MG63 (cell line): ENCODE results near the gene NOVA2. TPM values are rescaled to one million over a fixed set of nuclear protein-coding genes. Genes with fewer than 3 reads are reported as not detected.

Experiments used
- DNase-seq: peaks from one replicate; pipeline ENCODE4 v3.0.0-alpha.2; 2020
- H3K27me3 ChIP-seq: fragments of 250-450 bp; sonication (Bioruptor Pico); 2 replicates; pipeline ENCODE4 v1.5.1; 2020; ENCODE audit warnings: mild to moderate bottlenecking, moderate library complexity
- H3K36me3 ChIP-seq: fragments of 250-450 bp; sonication (Bioruptor Pico); 2 replicates; pipeline ENCODE4 v1.5.1; 2020; ENCODE audit warnings: mild to moderate bottlenecking, moderate library complexity
- H3K4me3 ChIP-seq: fragments of 250-450 bp; sonication (Bioruptor Pico); 2 replicates; pipeline ENCODE4 v1.5.1; 2020; ENCODE audit warnings: mild to moderate bottlenecking, moderate library complexity
- H3K9me3 ChIP-seq: fragments of 250-450 bp; sonication (Bioruptor Pico); 2 replicates; pipeline ENCODE4 v1.5.1; 2020; ENCODE audit warnings: mild to moderate bottlenecking, moderate library complexity
- total RNA-seq: library from RNA; depleted of rRNA; stranded (reverse); fragments of >200 nt; shearing (Covaris generic); gene quantifications from 2 replicates; pipeline ENCODE4 v1.2.3, GENCODE V29; 2014; ENCODE audit warnings: low replicate concordance

NOVA2 gene
- total RNA-seq, 1 experiment from 2014 or later: not detected

GRCh38 chr19:45975306-45976070, 1.8 kb upstream of the NOVA2 start:
- no peak for DNase-seq
- Histone ChIP-seq H3K4me3 (no peak overlapping the region), H3K36me3 (no peaks in the 10 kb centered on the region), H3K9me3 (no peaks in the 10 kb centered on the region), H3K27me3 (peaks cover 36% of the 10 kb centered on the region)

- Histone ChIP-seq H3K36me3 (no peaks in the 10 kb centered on the region), H3K9me3 (no peaks in the 10 kb centered on the region), H3K4me3 (no peak overlapping the region), H3K27me3 (peaks cover 56% of the 10 kb centered on the region)
- no peak for DNase-seq
Observed at GRCh38 chr19:45972947-45973540, 621 bp downstream of the NOVA2 start.

DNA sequence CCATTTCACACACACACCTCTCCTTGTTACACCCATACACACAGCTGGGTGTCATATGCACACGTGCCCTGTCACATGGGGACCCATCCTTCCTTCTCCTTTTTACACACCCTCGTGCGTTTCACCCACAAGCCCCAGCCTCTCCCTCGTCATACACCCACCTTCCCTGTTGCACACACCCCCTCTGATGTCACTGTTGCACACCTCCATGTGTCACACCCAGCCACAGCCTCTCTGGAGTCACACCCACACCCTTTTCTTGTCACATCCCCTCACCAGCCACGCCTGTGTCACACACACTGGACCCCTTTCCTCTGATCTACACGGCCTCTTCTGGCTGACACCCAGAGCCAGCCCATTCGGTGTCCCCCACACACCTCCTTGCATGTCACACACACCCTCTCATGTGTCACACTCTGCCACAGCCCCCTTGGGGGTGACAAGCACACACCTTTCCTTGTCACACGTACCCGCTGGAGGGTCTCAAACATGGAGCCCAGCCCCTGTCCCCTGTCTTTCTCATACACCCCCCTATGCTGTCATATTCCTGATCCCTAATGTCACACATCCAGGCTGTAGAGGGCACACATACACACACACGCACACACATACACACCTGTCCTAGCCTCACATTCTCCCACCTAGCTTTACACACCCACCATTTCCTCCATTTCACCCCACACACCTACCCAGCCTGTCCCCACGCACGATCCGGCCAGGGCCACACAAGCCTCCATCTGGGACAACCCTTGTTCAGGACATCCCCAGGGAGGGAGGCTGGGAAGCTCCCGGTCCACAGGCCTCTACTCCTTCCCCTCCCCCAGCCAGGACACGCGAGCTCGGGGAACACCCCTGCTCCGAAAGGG, 1.4 kb downstream of the NOVA2 start:
- Histone ChIP-seq H3K9me3 (no peaks in the 10 kb centered on the region), H3K27me3 (peaks cover 63% of the 10 kb centered on the region), H3K4me3 (no peak overlapping the region), H3K36me3 (no peaks in the 10 kb centered on the region)
- no peak for DNase-seq

DNA sequence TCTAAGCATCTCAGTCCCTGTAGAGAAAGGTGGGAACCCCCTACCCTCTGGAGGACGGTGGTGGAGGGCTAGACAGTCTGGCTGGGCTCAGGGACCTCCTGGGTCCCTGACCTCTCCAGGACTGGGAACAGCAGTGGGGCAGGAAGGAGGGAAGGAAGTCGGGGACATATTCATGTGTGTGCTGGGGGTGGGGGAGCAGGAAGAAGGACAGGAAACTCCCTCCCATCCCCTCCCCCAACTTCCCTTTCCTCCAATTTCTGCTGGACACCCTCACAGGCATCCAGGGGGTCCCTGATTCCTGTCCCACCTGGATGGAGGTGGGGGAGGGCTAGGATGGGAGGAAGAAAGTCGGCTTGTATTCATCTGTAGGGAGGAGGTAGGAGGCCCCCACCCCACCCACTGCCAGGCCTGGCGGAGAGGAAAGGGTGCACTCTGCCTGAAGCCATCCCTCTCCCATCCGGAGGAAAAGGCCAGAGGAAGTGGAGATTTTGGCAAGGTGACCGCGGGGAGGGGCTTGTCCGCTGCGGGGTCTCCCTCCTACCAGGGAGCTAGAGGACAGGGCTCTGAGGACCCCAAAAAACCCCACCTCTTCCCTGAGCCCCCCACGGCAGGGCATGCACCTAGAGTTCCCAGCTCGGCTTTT, 2.3 kb downstream of the NOVA2 start:
- Histone ChIP-seq H3K36me3 (no peaks in the 10 kb centered on the region), H3K9me3 (no peaks in the 10 kb centered on the region), H3K4me3 (no peak overlapping the region), H3K27me3 (peaks cover 73% of the 10 kb centered on the region)
- no peak for DNase-seq

DNA sequence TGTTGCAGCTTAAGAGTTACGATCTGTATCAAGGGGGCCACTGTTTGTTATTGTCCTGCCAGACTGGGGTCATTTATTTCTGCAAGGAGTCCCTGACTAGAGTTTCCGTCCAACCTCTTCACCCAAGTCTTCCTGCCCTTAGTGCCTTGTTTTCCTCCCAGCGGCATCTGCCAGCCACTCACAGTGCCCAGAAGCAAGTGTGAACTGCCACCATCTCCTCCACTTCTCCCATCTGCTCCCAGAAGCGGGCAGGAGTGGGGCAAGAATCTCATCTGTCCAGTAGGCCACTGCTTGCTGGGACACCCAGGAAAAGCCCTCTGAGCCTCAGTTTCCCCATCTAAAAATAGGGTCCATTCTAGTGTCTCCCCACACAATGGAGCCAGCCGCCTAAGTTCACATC, 4.0 kb downstream of the NOVA2 start:
- Histone ChIP-seq H3K9me3 (no peaks in the 10 kb centered on the region), H3K4me3 (no peak overlapping the region), H3K36me3 (no peaks in the 10 kb centered on the region), H3K27me3 (peaks cover 82% of the 10 kb centered on the region)
- DNase-seq: no peak

GRCh38 chr19:45968626-45969025, 5.0 kb downstream of the NOVA2 start:
- Histone ChIP-seq H3K9me3 (no peaks in the 10 kb centered on the region), H3K4me3 (no peak overlapping the region), H3K36me3 (no peaks in the 10 kb centered on the region), H3K27me3 (peaks cover 79% of the 10 kb centered on the region)
- no peak for DNase-seq

DNA sequence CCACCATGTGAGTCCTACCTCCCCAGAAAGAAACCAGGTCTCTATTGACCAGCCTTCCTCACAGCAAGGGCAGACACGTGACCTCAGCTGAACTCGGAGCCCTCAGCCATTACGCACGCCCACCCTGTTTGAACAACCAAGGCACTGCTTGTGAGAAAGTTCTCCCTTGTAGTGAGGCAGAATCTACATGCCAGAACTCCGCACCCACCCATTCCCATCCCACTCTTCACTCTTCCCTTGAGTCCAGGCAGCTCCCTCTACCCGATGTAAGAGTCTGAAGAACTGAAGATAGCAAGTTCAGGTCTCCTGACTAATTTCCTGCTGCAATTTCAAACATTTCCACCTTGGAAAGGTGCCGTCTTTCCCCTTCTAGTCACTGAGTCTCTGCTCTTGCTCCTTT, 6.4 kb downstream of the NOVA2 start:
- no peaks in the 10 kb centered on the region for H3K36me3 ChIP-seq
- H3K9me3 ChIP-seq: no peaks in the 10 kb centered on the region
- H3K4me3 ChIP-seq: no peak overlapping the region
- no peak for DNase-seq
- peaks cover 73% of the 10 kb centered on the region for H3K27me3 ChIP-seq

GRCh38 chr19:45962021-45962420, 11.6 kb downstream of the NOVA2 start:
- no peak for DNase-seq
- H3K9me3 ChIP-seq: no peaks in the 10 kb centered on the region

GRCh38 chr19:45960595-45961235, 12.9 kb downstream of the NOVA2 start:
- DNase-seq: no peak
- H3K27me3 ChIP-seq: peaks cover 33% of the 10 kb centered on the region
- H3K9me3 ChIP-seq: no peaks in the 10 kb centered on the region
- H3K36me3 ChIP-seq: no peaks in the 10 kb centered on the region
- H3K4me3 ChIP-seq: no peak overlapping the region

More at GRCh38 chr19:45962021-45962420, 11.6 kb downstream of the NOVA2 start:
- Histone ChIP-seq H3K36me3 (no peaks in the 10 kb centered on the region), H3K27me3 (peaks cover 46% of the 10 kb centered on the region), H3K4me3 (no peak overlapping the region)

GRCh38 chr19:45959517-45960025, 14.1 kb downstream of the NOVA2 start:
- Histone ChIP-seq H3K9me3 (no peaks in the 10 kb centered on the region), H3K36me3 (no peaks in the 10 kb centered on the region), H3K4me3 (no peak overlapping the region), H3K27me3 (peaks cover 22% of the 10 kb centered on the region)
- no peak for DNase-seq

DNA sequence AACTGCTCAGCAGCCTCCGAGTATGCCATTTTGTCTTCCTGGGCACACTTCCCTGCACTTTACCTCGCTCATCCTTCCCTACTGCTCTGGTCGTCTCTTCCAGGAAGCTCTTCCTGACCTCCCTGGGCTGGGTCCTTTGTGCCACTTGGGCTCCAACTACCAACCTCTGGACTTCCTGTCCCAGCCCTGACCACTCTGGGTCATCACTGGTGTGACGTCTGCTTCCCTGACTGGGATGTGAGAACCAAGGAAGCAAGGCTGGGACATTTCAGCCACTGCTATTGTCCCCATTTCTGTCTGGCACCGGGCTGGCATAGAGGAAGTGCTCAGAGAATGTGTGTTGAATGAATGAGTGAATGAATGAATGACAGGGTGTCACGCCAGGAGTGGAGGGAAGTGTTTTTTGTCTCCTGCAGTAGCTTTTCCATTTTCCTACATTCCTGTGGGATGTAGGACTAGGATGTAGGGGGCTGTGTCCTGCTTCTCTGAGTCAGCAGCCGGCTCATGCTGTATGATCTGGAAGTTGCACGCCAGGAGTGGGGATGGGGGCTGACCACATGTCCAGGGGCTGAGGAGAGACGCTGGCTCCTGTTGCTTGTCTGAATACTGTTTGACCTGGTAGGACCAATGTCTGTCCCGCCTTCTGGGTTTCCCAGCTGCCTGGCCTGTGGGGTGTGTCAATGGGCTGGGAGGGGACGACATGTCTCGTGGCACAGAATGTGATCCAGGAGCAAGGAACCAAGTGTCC, 14.7 kb downstream of the NOVA2 start:
- H3K9me3 ChIP-seq: no peaks in the 10 kb centered on the region
- H3K4me3 ChIP-seq: no peak overlapping the region
- peaks cover 21% of the 10 kb centered on the region for H3K27me3 ChIP-seq
- DNase-seq: peak; percentile 34
- H3K36me3 ChIP-seq: no peaks in the 10 kb centered on the region

DNA sequence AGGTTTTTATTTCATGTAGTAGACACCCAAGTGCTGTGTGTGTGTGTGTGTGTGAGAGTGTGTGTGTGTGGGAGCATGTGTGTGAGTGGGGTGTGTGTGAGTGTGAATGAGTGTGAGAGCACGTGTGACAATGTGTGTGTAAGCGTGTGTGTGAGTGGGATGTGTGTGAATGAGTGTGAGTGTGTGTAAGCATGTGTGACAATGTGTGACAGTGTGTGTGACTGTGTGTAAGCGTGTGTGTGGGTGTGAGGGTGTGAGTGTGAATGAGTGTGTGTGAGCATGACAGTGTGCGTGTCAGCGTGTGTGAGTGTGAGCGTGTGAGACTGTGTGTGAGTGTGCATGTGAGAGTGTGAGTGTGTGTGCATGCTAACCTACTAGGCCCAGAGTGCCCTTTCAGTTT, 15.3 kb downstream of the NOVA2 start:
- Histone ChIP-seq H3K4me3 (no peak overlapping the region), H3K36me3 (no peaks in the 10 kb centered on the region), H3K27me3 (peaks cover 21% of the 10 kb centered on the region), H3K9me3 (no peaks in the 10 kb centered on the region)
- DNase-seq: no peak

GRCh38 chr19:45955905-45956608, 17.6 kb downstream of the NOVA2 start:
- peaks cover 23% of the 10 kb centered on the region for H3K27me3 ChIP-seq
- DNase-seq: peak; percentile 80
- no peak overlapping the region for H3K4me3 ChIP-seq
- H3K9me3 ChIP-seq: no peaks in the 10 kb centered on the region
- no peaks in the 10 kb centered on the region for H3K36me3 ChIP-seq

DNA sequence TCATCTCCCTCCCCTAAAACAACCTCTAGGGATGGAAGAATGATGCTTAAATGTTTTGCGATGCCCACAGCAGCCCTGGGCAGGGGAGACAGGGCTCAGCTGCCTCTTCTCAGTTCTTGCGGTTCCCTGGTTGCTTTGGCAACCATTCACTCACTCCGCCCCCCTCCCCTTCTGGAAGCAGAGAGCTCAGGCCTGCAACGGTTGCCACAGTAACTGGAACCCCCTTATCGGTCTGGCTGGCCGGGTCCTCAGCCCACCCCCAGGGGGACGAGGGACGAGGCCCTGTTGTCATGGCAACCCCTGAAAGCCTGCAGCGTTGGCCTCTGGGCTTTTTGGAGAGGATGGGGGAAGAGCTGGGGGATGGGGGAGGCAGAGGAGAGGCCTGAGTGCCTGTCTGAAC, 19.5 kb downstream of the NOVA2 start:
- Histone ChIP-seq H3K9me3 (no peaks in the 10 kb centered on the region), H3K36me3 (no peaks in the 10 kb centered on the region)
- no peak for DNase-seq

DNA sequence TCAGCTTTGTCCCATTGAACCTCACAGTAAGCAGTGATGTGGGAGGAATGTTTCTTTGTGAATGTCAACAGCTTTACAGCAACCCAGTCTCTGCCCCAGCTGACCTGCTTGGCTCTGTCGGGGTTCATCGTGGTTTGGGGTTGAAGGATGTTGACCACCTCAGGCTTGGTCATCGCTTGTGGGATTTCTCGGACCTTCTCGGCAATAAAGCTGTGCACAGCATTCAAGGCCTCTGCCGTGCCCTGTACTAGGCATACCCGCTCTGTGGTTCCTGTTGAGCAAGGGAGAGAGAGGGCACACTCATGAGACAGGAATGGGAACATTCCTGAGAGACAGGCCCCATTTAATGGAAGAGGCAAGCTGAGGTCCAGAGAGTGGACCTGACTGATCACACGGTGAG, 20.0 kb downstream of the NOVA2 start:
- Histone ChIP-seq H3K9me3 (no peaks in the 10 kb centered on the region), H3K4me3 (no peak overlapping the region), H3K27me3 (peaks cover 10% of the 10 kb centered on the region), H3K36me3 (no peaks in the 10 kb centered on the region)
- no peak for DNase-seq

More for the DNA sequence above, 19.5 kb downstream of the NOVA2 start:
- H3K27me3 ChIP-seq: peaks cover 12% of the 10 kb centered on the region
- H3K4me3 ChIP-seq: no peak overlapping the region
